Measurements from ENCODE around the gene SBF2. TPM values are rescaled to one million over a fixed set of nuclear protein-coding genes. Genes with fewer than 3 reads are reported as not detected.

SBF2 gene
- total and polyA plus RNA-seq, 7 experiments from 2014 or later, result 4.2 to 35.2 (median 13.3) TPM

GRCh38 chr11:9774109-9774508 lies 519.9 kb downstream of the SBF2 start:
- POLR2A ChIA-PET, result no interaction called here
- H3K4me3 Mint-ChIP-seq, result no peak overlapping the region
- CTCF ChIA-PET, result no interaction called here
- no peak overlapping the region for H3K27ac Mint-ChIP-seq
- H3K36me3 Mint-ChIP-seq, result peaks cover 0 to 12% (median 0%) of the 10 kb centered on the region in 5 donors
- Histone ChIP-seq H3K36me3 (ENCODE audit: control insufficient read depth in 2 of 3, insufficient read depth in 3 of 3, low read length in 3 of 3) (no peaks in the 10 kb centered on the region), H3K9me3 (ENCODE audit: control insufficient read depth in 2 of 3, low read length in 3 of 3) (no peaks in the 10 kb centered on the region), H3K4me3 (ENCODE audit: low read length) (no peak overlapping the region), H3K4me1 (ENCODE audit: control insufficient read depth in 2 of 2, insufficient read depth in 2 of 2, low read length in 2 of 2) (no peaks in the 10 kb centered on the region), H3K27me3 (ENCODE audit: control insufficient read depth in 2 of 2, insufficient read depth in 2 of 2, low read length in 2 of 2) (no peaks in the 10 kb centered on the region), H3K27ac (ENCODE audit: low read depth, low read length) (no peak overlapping the region)
- ATAC-seq (no peak), DNase-seq (no peak)
- H3K9me3 Mint-ChIP-seq, result no peaks in the 10 kb centered on the region
- peaks cover 0 to 2% (median 0%) of the 10 kb centered on the region in 7 donors for H3K4me1 Mint-ChIP-seq
- intact Hi-C loops (cut with micrococcal nuclease), result no loop called here
- H3K27me3 Mint-ChIP-seq, result no peaks in the 10 kb centered on the region

GRCh38 chr11:9773524-9773923 lies 520.5 kb downstream of the SBF2 start:
- Mint-ChIP-seq H3K4me3 (no peak overlapping the region), H3K4me1 (peaks cover 0 to 2% (median 0%) of the 10 kb centered on the region in 7 donors), H3K9me3 (no peaks in the 10 kb centered on the region), H3K36me3 (peaks cover 0 to 12% (median 0%) of the 10 kb centered on the region in 5 donors), H3K27ac (no peak overlapping the region), H3K27me3 (no peaks in the 10 kb centered on the region)
- H3K4me3 ChIP-seq (ENCODE audit: low read length), result no peak overlapping the region
- DNase-seq (no peak), ATAC-seq (no peak)
- no peaks in the 10 kb centered on the region for H3K36me3 ChIP-seq (ENCODE audit: control insufficient read depth in 2 of 3, insufficient read depth in 3 of 3, low read length in 3 of 3)
- intact Hi-C loops (cut with micrococcal nuclease), result no loop called here
- H3K9me3 ChIP-seq (ENCODE audit: control insufficient read depth in 2 of 3, low read length in 3 of 3), result no peaks in the 10 kb centered on the region
- CTCF ChIA-PET, result no interaction called here
- no peaks in the 10 kb centered on the region for H3K4me1 ChIP-seq (ENCODE audit: control insufficient read depth in 2 of 2, insufficient read depth in 2 of 2, low read length in 2 of 2)
- H3K27ac ChIP-seq (ENCODE audit: low read depth, low read length), result no peak overlapping the region
- H3K27me3 ChIP-seq (ENCODE audit: control insufficient read depth in 2 of 2, insufficient read depth in 2 of 2, low read length in 2 of 2), result no peaks in the 10 kb centered on the region
- POLR2A ChIA-PET, result no interaction called here

GRCh38 chr11:9772218-9772617 lies 521.8 kb downstream of the SBF2 start:
- H3K9me3 ChIP-seq (ENCODE audit: control insufficient read depth in 2 of 3, low read length in 3 of 3), result no peaks in the 10 kb centered on the region
- ATAC-seq, result no peak
- no peak overlapping the region for H3K27ac ChIP-seq (ENCODE audit: low read depth, low read length)
- no peak for DNase-seq
- peaks cover 0 to 3% (median 0%) of the 10 kb centered on the region in 7 donors for H3K4me1 Mint-ChIP-seq
- no peak overlapping the region for H3K4me3 Mint-ChIP-seq
- H3K27me3 ChIP-seq (ENCODE audit: control insufficient read depth in 2 of 2, insufficient read depth in 2 of 2, low read length in 2 of 2), result no peaks in the 10 kb centered on the region
- H3K36me3 Mint-ChIP-seq, result peaks cover 0 to 9% (median 0%) of the 10 kb centered on the region in 5 donors
- CTCF ChIA-PET, result no interaction called here
- intact Hi-C loops (cut with micrococcal nuclease), result no loop called here
- H3K4me1 ChIP-seq (ENCODE audit: control insufficient read depth in 2 of 2, insufficient read depth in 2 of 2, low read length in 2 of 2), result no peaks in the 10 kb centered on the region
- no peaks in the 10 kb centered on the region for H3K36me3 ChIP-seq (ENCODE audit: control insufficient read depth in 2 of 3, insufficient read depth in 3 of 3, low read length in 3 of 3)
- H3K27me3 Mint-ChIP-seq, result no peaks in the 10 kb centered on the region
- POLR2A ChIA-PET, result no interaction called here
- no peak overlapping the region for H3K4me3 ChIP-seq (ENCODE audit: low read length)
- no peaks in the 10 kb centered on the region for H3K9me3 Mint-ChIP-seq
- H3K27ac Mint-ChIP-seq, result no peak overlapping the region

- no peaks in the 10 kb centered on the region for H3K27me3 Mint-ChIP-seq
- H3K36me3 ChIP-seq (ENCODE audit: control insufficient read depth in 2 of 3, insufficient read depth in 3 of 3, low read length in 3 of 3), result no peaks in the 10 kb centered on the region
- H3K9me3 Mint-ChIP-seq, result no peaks in the 10 kb centered on the region
- no peaks in the 10 kb centered on the region for H3K27me3 ChIP-seq (ENCODE audit: control insufficient read depth in 2 of 2, insufficient read depth in 2 of 2, low read length in 2 of 2)
- H3K36me3 Mint-ChIP-seq, result peaks cover 0 to 11% (median 0%) of the 10 kb centered on the region in 5 donors
- H3K4me1 Mint-ChIP-seq, result peaks cover 0 to 6% (median 0%) of the 10 kb centered on the region in 7 donors
- H3K4me1 ChIP-seq (ENCODE audit: control insufficient read depth in 2 of 2, insufficient read depth in 2 of 2, low read length in 2 of 2), result no peaks in the 10 kb centered on the region
- no peak overlapping the region for H3K4me3 Mint-ChIP-seq
- ChIA-PET CTCF (no interaction called here), POLR2A (no interaction called here)
- no peak overlapping the region for H3K27ac Mint-ChIP-seq
- no peak overlapping the region for H3K4me3 ChIP-seq (ENCODE audit: low read length)
- no peak for ATAC-seq
- intact Hi-C loops (cut with micrococcal nuclease), result no loop called here
- no peaks in the 10 kb centered on the region for H3K9me3 ChIP-seq (ENCODE audit: control insufficient read depth in 2 of 3, low read length in 3 of 3)
- H3K27ac ChIP-seq (ENCODE audit: low read depth, low read length), result no peak overlapping the region
- no peak for DNase-seq
Measured at GRCh38 chr11:9771071-9771511, 522.9 kb downstream of the SBF2 start.

- H3K27ac Mint-ChIP-seq, result peak overlapping the region in 1 of 9 donors; percentile 13
- H3K27me3 ChIP-seq (ENCODE audit: control insufficient read depth in 2 of 2, insufficient read depth in 2 of 2, low read length in 2 of 2), result no peaks in the 10 kb centered on the region
- H3K9me3 ChIP-seq (ENCODE audit: control insufficient read depth in 2 of 3, low read length in 3 of 3), result no peaks in the 10 kb centered on the region
- no peak overlapping the region for H3K4me3 ChIP-seq (ENCODE audit: low read length)
- ATAC-seq, result no peak
- peaks cover 0 to 5% (median 0%) of the 10 kb centered on the region in 7 donors for H3K4me1 Mint-ChIP-seq
- no peak overlapping the region for H3K27ac ChIP-seq (ENCODE audit: low read depth, low read length)
- ChIA-PET CTCF (no interaction called here), POLR2A (no interaction called here)
- H3K36me3 ChIP-seq (ENCODE audit: control insufficient read depth in 2 of 3, insufficient read depth in 3 of 3, low read length in 3 of 3), result no peaks in the 10 kb centered on the region
- no peaks in the 10 kb centered on the region for H3K4me1 ChIP-seq (ENCODE audit: control insufficient read depth in 2 of 2, insufficient read depth in 2 of 2, low read length in 2 of 2)
- H3K9me3 Mint-ChIP-seq, result no peaks in the 10 kb centered on the region
- H3K27me3 Mint-ChIP-seq, result no peaks in the 10 kb centered on the region
- no peak for DNase-seq
- H3K36me3 Mint-ChIP-seq, result peaks cover 0 to 13% (median 0%) of the 10 kb centered on the region in 5 donors
- intact Hi-C loops (cut with micrococcal nuclease), result no loop called here
- no peak overlapping the region for H3K4me3 Mint-ChIP-seq
Measured at GRCh38 chr11:9769621-9770020, 524.4 kb downstream of the SBF2 start.

GRCh38 chr11:9765320-9766101 lies 528.5 kb downstream of the SBF2 start:
- H3K27ac ChIP-seq (ENCODE audit: low read depth, low read length), result no peak overlapping the region
- no peak overlapping the region for H3K4me3 ChIP-seq (ENCODE audit: low read length)
- H3K36me3 ChIP-seq (ENCODE audit: control insufficient read depth in 2 of 3, insufficient read depth in 3 of 3, low read length in 3 of 3), result no peaks in the 10 kb centered on the region
- Mint-ChIP-seq H3K36me3 (peaks cover 0 to 17% (median 0%) of the 10 kb centered on the region in 5 donors), H3K9me3 (no peaks in the 10 kb centered on the region), H3K27me3 (no peaks in the 10 kb centered on the region), H3K27ac (no peak overlapping the region), H3K4me1 (peaks cover 0 to 9% (median 4%) of the 10 kb centered on the region in 7 donors), H3K4me3 (no peak overlapping the region)
- ChIA-PET POLR2A (no interaction called here), CTCF (no interaction called here)
- no peak for DNase-seq
- intact Hi-C loops (cut with micrococcal nuclease), result no loop called here
- H3K27me3 ChIP-seq (ENCODE audit: control insufficient read depth in 2 of 2, insufficient read depth in 2 of 2, low read length in 2 of 2), result no peaks in the 10 kb centered on the region
- no peaks in the 10 kb centered on the region for H3K4me1 ChIP-seq (ENCODE audit: control insufficient read depth in 2 of 2, insufficient read depth in 2 of 2, low read length in 2 of 2)
- H3K9me3 ChIP-seq (ENCODE audit: control insufficient read depth in 2 of 3, low read length in 3 of 3), result no peaks in the 10 kb centered on the region
- ATAC-seq, result no peak

- no peaks in the 10 kb centered on the region for H3K36me3 ChIP-seq (ENCODE audit: control insufficient read depth in 2 of 3, insufficient read depth in 3 of 3, low read length in 3 of 3)
- no peaks in the 10 kb centered on the region for H3K27me3 Mint-ChIP-seq
- peaks cover 4% of the 10 kb centered on the region in 2 donors for H3K4me1 ChIP-seq (ENCODE audit: control insufficient read depth in 2 of 2, insufficient read depth in 2 of 2, low read length in 2 of 2)
- H3K4me3 Mint-ChIP-seq, result no peak overlapping the region
- H3K36me3 Mint-ChIP-seq, result peaks cover 0 to 15% (median 0%) of the 10 kb centered on the region in 5 donors
- ChIA-PET CTCF (interaction anchor here (0.8 to 2.1 kb wide), 2 partner anchors 544 to 559 kb away, joined by 3 to 6 read pairs; no protein-coding TSS in a partner anchor), POLR2A (no interaction called here)
- H3K4me1 Mint-ChIP-seq, result peaks cover 10 to 20% (median 14%) of the 10 kb centered on the region in 7 donors
- no peak overlapping the region for H3K27ac ChIP-seq (ENCODE audit: low read depth, low read length)
- H3K27me3 ChIP-seq (ENCODE audit: control insufficient read depth in 2 of 2, insufficient read depth in 2 of 2, low read length in 2 of 2), result no peaks in the 10 kb centered on the region
- no peak for ATAC-seq
- no peak overlapping the region for H3K27ac Mint-ChIP-seq
- no peaks in the 10 kb centered on the region for H3K9me3 ChIP-seq (ENCODE audit: control insufficient read depth in 2 of 3, low read length in 3 of 3)
- no peaks in the 10 kb centered on the region for H3K9me3 Mint-ChIP-seq
- no peak overlapping the region for H3K4me3 ChIP-seq (ENCODE audit: low read length)
- DNase-seq, result no peak
- intact Hi-C loops (cut with micrococcal nuclease), result no loop called here
Measured at GRCh38 chr11:9763301-9763700, 530.7 kb downstream of the SBF2 start.

Data from naive thymus-derived CD4-positive, alpha-beta T cell (primary cell).